Body of pancreas (tissue), 4 donors: ENCODE results near the gene UNC93A.

Experiments
- CTCF ChIP-seq, 7 experiments: fragments of 450-650 bp in 4 of 7; fragments of 200-600 bp in 3 of 7; sonication (generic) in 3 of 7; IDR thresholded peaks; one replicate each; pipeline ENCODE4 v1.5.1; 2016 to 2019; ENCODE audit warnings: antibody characterized with exemption in 7 of 7
- POLR2A ChIP-seq, 3 donors: fragments of 450-650 bp; IDR thresholded peaks; one replicate each; pipeline ENCODE4 v1.6.1; 2016; ENCODE audit warnings: antibody characterized with exemption in 3 of 3, mild to moderate bottlenecking in 2 of 3

GRCh38 chr6:167324111-167324510 is 33.0 kb downstream of the UNC93A start:
- TF ChIP-seq CTCF (IDR thresholded peaks at IDR 0.05), result no peak
- no peak for TF ChIP-seq POLR2A (IDR thresholded peaks at IDR 0.05)
